Activated CD8-positive, alpha-beta memory T cell treated with anti-CD3 and anti-CD28 coated beads, Interleukin-2, amount 50 U/mL, for 24 hours (primary cell): ENCODE data around the gene TBC1D22A.

ENCODE experiments used
- DNase-seq: peaks from one replicate; pipeline ENCODE4 v3.0.0-alpha.2; 2020; ENCODE audit errors: extremely low read depth

The TBC1D22A gene

DNA sequence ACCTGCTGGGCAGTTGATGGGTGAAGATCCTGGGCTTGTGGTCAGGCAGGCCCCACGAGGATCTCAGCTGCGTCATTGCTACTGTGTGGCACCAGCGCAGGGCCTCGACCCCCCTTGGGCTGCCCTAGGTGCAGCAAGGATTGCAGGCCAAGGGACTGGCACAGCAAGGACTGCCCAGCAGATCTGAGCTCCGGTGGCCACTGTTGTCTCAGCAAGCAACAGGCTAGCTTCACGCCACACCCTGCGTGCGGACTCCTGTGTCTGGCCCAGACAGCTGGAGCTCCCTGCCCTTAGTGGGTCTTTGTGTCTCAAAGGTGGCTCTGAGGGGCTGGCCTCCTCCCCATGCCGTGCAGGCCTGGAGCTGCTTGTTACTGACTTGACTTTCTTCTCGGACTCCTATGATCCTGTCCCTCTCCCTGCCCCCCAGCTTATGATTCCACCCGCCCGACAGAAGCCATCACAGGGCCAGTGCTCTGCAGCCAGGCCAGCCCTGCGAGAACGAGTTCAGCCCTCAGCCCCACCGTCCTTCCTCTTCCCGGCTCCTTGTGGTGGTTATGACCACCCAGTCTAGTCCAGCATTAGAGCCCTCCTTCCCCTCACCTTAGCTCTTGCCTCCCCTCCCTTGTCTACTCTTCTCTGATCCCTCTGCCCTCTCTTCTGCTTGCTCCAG, 295.6 kb downstream of the TBC1D22A start:
- no peak for DNase-seq

DNA sequence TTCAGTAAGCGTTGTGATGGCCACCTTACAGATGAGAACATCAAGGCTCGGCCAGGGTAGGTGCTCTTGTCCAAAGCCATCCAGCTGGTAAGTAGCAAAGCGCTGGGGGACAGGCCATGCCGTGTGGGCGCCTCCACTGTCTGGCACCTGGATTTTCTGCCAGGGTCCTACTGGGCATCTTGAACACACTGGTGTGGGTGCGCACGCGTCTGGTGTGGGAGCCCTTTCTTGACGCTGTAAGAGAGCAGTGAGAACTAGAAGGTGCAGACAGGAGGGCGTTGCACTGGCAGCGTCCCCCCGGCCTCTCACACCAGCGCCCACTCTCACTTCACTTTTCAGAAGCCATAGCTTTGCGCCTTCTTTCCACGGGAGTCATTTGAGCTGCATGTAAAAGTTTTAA, 296.6 kb downstream of the TBC1D22A start:
- DNase-seq, result no peak

DNA sequence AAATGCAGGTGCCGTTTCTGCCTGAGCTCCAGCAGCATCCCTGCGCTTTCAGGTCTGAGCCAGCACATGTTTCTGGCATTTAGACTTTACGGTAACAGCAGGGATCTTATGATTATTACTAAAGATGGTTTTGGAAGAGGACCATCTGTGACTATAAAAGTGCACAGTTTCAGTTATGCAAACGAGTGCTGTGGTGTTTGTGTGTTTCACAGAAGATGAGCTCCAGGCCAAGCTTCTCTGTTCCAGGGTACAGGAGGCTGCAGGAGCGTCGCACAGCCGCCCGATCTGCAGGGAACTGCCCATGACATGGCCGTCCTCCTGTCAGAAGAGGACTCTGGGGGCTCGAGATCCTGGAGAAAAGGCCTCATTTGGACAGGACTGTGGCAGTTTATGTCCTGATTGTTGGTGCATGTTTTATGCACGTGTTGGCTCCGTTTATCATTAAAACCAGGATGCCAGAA, 297.3 kb downstream of the TBC1D22A start:
- no peak for DNase-seq

DNA sequence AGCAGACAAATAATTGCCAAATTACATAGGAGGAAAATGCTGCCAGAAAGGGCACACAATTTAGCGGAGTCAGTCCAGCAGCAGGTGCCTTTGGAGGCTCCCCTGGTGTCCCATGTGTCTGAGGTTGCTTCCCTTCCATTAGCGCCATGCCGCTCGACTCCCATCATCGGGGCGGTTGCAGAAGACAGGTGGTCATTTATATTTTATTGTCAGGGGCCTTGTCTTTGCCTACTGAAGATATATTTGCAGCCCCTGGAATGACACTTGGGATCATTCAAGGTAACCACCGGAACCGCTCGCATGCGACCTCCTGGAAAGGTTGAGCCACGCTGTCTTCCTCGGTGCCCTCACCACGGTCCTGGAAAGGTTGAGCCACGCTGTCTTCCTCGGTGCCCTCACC, 298.3 kb downstream of the TBC1D22A start:
- DNase-seq, result no peak

DNA sequence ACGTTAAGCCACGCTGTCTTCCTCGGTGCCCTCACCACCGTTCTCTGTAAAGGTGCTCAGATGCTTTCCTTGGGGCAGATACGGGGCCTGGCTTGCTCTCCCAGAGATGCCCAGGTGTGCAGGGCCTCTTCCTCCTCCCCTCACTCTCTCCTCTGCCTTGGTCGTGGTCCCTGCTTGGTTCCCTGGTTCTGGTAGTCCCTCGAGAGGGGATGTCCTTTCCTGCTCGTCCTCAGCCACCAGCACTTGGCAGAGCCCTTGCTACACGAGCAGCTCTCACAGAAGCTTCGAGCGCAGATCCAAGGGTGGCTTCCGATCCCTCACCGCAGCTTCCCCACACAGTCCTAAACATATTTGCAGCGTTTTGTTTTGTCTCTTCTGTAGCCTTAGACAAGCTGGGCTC, 298.8 kb downstream of the TBC1D22A start:
- no peak for DNase-seq

DNA sequence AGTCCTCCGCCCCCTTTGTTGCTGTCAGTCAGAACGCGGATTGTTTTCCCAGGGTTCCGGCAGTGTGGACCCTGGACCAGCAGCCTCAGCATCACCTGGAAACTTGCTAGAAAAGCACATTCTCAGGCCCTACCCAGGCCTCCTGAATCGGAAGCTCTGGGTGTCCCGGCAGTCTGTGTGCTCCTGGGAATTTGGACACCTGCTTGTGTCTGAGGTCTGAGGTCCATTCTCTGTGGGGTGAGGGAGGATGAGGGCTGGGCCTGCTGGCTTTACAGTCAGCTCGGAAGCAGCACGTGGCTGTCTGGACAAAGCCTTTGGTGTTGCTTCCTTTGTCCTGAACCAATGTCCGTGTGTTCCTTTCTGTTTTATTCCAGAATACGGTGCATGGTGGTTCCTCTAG, 299.7 kb downstream of the TBC1D22A start:
- DNase-seq, result no peak

DNA sequence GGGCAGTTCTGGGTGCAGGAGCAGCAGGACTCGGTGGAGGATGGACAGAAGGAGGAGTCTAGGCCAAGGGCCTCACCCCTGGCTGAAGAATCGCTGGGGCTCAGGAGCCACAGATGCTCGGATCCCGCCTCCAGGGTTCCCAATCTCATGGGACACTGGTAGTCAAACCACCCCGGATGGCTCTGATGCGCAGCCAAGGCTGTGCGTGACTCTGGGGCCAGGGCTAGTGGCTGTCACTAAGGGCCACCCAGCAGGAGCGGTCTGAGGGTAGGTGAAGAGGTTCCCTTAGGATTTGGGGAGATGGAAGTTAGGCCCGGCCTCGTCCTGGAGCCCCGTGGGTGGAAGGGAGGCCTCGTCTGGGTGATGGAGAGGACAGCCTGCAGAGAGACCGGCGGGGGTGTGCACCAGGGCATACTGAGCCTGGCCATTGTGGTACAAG, 300.6 kb downstream of the TBC1D22A start:
- no peak for DNase-seq

DNA sequence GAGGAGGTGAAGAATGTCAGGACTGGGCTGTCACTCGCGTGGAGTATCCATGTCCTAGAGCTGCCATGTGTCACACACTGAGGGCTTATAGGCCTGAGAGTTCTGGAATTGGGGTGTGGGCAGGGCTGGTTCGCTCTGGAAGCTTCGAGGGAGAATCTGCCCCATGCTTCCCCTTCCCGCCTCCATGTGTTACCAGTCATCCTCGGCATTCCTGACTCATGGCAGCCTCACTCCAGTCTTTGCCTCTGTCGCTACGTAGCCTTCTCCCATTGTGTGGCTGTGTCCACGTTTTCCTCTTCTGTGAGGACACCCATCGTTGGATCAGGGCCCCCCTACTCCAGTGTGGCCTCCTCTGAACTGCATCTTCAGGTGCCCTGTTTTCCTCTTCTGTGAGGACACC, 301.2 kb downstream of the TBC1D22A start:
- no peak for DNase-seq

DNA sequence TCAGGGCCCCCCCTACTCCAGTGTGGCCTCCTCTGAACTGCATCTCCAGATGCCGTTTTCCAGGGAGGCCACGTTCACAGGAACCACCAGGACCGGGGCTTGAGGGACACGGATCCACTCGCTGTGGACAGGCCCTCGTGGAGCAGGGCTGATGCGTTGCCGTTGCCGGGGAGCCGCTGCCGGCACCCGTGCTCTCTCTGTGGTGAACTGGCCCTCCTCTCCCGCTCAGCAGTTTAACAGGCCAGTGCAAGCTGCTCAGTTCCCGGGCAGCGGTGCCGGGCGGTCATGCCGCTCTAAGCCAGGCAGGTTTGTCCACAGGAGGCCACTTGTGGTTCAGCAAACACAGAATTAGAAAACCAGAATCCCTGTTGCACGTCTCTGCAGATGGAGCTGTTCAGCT, 301.6 kb downstream of the TBC1D22A start:
- DNase-seq, result no peak

DNA sequence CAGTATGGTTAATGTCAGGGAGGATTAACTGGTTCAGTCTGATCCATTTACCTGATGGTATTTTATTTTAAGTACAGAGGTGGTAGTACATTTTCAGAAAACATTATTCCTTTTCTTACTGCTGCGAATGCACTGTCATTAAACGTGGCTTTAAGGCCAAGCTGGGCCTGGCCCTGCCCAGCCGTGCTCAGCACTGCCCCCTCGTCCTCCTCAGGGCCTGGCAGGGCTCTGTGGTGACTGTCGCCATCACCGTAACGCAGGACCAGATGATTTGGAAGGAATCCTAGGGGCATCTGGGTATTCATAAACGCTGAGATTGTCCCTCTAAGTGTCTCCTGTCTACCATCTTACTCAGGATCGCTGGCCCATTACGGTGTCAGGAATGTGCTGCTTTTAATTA, 302.0 kb downstream of the TBC1D22A start:
- DNase-seq, result no peak

DNA sequence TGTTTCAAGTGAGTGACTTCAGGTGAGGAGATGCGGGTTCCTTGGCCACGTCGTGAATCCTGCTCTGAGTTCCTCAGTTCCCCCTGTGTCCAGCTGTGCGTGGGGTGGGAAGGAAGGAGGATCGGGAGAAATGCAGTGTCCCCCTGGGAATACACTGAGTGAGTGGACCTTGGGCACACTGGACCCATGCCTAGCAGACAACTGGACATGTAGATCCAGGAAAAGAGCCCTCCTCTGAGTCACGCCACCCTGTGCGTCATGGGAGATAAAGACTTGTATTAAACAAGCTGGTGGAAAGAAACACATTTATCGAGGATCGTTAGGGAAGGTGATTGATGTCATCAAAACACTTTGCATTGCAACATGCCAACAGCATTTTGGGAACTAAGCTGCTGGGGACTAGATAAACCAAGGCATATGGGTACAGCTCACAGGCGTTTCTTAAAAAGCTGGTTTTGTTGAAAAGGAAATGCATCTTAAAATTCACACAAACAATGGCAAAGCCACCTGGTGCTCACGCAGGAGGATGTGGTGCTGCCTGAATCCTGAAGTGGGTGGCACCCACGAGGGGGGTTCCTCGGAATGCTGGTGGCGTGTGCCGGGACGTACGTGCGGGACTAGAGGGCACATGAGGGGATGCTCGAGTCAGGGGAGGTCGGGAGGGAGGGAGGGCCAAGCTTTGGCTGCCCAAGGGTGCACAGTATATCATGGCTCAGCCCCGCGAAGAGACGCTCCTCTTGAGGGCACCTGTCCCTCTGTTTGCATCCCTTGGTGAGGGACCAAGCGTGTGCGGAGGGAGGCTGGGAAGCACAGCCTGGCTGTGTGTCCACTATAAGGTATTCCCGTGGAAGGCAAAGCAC, 303.5 kb downstream of the TBC1D22A start:
- DNase-seq, result no peak

DNA sequence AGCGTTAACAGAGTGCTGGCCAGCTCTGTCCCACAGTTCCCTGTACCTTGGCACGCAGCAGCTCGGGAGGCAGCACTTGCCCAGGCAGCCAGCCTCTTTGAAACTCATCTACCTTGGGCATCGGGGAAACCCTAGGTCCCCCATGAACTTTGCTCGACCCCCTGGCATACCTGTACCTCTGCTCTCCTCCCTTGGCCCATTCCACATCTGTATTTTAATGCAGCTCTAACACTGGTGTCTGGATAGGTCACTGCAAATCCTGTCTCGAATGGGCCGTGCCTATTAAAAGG, 304.1 kb downstream of the TBC1D22A start:
- no peak for DNase-seq

DNA sequence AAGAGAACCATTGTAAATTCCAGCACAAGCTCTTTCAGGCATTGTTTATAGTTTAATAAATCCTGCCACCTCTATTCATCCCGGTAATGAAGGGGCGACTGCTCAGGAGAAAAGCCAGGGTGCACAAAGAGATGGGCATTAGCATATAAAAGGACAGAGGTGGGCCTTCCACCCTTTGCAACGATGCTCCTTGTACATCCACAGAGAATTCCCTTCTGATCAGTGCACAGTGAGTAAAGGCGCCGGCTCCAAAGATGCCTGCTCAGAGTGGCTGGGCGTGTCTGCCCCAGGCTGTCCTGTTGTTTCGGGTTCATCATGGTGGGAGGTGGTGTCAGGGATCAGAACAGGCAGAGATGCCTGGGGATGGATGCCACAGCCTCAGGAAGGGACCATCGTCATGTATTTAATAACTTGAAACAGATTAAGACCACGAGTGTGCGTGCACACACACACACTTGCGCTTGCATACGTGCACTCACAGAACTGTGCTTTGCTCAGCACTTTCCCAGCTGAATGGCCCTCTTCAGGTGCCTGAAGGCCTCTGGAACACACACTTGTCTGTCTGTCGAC, 305.0 kb downstream of the TBC1D22A start:
- no peak for DNase-seq

DNA sequence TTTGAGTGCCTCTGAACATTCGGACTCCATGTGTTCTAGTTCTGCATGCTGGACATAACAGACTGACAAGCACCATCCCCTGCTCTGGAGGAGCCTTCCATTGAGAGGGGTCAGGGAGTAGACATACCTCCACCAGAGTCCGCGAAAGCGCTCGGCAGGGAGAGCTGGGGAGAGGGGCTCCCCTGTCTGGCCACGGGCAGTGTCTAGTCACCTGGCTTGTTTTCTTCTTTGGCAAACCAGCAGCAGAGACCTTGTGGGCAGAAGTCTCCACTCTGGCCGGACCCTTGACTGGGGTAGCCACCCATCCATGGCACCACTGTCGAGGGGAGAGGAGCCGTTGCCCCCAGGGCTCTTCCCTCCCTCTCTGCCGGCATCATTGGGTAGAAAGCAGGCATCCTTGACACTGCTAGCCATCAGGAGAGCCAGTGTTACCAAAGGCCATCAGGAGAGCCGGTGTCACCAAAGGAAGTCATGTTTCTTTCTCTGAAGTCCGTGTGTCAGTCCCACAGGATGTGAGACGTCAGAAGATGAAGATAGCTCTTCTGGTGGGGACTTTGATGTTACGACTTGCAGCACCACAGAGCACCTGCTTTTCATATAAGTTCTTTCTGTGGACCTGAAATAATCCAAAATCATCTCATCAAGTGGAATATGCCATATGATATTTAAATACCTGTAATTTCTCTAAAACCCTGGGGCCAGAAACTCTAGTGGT, 305.6 kb downstream of the TBC1D22A start:
- no peak for DNase-seq

DNA sequence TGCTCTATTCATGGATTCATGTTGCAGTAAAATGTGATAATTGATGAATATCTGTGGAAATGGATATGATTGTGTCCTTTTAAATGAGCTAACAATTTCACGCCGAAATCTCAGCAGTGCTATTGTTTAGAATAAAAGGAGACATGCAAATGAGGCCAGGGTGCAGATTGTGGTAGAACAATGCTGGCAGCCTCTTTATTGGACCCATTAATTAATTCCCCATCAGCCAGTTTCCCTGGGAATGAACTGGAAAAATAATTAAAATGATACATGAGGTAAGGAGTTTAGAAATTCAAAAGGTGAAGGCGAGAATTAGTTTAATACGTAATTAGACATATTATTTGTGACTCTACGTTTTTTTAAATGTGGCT, 306.2 kb downstream of the TBC1D22A start:
- DNase-seq, result no peak

DNA sequence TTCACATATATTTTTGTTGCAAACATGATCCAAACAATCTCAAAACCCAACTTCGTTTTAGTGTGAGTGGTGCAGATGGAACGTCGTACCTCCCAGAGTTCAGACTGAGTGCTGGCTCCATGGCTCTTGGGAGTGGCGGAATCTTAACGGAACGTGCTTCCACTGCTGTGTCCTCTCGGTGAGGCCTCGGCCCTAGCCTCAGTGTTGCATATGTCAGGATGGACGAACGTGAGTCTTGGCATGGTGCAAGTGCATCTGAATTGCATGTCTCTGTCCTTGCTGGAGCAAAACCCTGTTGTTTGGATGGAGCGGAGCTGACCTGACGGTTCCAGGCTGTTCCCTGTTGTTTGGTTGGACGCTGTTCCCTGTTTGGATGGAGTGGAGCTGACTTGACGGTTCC, 306.8 kb downstream of the TBC1D22A start:
- no peak for DNase-seq

DNA sequence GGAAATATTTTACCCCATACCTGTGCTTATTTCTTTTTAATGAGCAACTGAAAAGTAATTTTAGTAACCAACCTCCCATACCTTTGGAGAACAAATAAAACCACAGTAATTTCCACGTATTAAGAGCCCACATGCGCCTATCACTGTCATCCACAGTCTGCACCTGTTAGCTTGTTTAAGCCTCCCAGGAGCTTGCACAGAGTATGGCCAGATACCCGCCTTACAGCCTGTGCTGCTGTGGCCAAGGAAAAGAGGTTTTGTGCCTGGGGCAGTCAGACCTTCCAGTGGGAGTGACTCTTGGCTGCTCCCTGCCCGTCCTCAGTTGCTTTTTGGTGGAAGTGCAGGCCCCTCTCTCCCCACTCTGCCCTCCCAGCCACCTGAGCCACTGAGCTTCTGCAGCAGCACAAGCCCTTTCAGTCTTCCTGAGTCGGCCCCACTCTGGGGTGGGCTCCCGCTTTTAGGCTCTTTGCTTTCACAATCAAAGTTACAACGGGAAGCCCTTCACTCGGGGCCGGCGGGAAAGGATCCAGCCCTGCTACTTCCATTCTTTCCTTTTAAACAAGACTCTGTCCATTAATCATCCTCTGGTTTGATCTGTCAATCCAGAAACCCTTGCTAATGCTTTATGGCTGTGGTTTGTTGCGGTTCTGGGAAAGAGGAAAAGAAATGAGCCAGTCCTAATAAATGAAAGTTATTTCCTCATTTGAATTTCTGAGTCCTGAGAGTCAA, 308.8 kb downstream of the TBC1D22A start:
- DNase-seq, result no peak

DNA sequence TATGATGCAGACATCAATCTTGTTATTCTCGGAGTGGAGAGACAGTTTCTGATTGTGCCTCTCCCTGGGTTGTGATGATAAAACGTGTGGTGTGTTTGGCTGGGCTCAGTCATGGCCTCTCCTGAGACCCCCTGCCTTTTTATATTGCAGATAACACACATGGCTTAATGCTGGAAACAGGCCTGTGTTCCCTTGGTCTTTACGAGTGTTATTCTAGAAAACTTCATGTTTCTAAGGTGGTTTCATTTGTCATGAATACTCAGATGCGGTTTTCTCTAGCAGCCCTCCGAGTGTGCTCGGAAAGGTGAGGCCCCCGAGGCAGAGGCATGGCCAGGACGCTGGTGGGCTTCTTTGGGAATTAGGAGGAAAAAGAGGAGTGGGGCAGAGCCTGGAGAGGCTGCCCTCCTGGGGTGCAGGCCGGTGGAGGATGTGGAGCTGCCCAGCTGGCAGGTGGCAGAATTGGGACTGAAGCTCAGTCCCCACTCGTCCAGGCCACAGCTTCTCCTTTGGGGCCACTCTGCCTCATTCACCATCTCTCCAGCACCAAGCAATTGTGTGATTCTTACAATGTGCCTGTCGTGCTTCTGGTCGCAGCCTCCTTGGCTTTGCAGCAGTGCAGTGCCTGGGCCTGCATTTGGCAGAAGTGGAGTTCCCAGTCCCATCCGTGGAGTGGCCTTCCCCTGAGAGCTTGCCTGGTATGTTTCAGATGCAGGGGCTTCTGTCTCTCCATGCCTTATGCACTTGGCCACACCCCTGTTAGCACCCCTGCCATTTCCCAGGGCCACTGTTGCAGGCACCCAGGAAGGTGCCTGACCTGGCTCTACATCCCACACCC, 309.6 kb downstream of the TBC1D22A start:
- DNase-seq, result no peak

DNA sequence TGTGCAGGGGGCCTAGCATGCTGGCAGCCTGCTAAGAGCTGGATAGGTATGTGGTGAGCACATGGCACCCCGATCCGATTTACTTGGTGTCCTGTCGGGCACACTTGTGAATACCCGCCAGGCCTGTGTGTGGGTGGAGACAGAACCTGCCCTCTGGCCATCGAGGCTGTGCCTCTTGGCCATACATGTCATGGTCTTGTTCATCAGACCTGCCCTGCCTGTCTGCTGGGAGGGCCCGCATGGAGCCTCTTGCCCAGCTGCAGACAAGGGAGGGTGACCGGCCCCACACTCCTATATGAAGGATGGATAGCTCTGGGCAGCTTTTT, 310.2 kb downstream of the TBC1D22A start:
- DNase-seq, result no peak

DNA sequence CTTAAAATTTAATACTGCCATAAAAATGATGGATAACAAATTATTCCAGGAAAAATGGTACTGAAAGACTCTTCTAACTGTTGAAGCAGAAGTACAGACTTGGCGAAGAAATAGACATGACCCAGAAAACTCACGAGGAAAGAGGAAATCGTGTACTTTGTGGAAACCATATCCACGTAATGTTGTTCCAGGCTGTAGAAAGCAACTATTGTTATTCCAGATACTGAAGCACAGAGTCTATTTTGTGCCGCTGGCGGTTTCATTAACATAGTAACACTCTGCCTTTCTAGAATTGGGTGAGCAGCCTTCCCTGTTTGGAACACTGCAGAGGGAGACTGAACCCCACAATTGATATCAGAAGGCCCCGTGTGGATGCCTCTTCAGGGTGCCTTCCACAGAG, 310.6 kb downstream of the TBC1D22A start:
- DNase-seq, result no peak

DNA sequence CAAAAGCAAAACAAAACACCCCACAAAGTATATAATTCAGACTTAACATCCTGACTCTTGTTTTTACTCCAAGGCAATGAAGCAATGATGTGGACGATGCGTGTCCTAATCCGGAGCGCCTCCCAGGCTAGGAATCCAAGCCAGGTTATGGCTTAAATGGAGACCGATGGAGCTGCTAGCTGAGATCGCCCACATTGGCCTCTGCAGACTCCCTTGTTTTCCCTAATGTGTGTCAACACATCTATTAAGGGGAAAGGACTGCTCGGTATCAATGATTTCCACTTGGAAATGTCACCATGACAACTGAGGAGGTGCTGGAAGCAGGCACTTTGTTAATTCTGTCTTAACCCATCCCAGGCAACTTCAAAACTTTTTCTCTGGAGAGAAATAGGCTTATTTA, 311.7 kb downstream of the TBC1D22A start:
- DNase-seq, result no peak
